Endothelial cell of umbilical vein (primary cell): ENCODE measurements around the gene WNT6. TPM values are rescaled to one million over a fixed set of nuclear protein-coding genes. Genes with fewer than 3 reads are reported as not detected.

Source experiments
- BruUV-seq: library from RNA; stranded (reverse); fragments of 400-500 nt; replicated peaks from 2 replicates; lab custom pipeline; 2021; lab: Mats Ljungman, UMichigan
- CTCF ChIA-PET: fragments of 300-600, 350-600 bp; sonication (Branson Sonifier 250); formaldehyde crosslinking; loops from one replicate; lab custom pipeline; 2021; ENCODE audit warnings: antibody characterized with exemption, inconsistent platforms; lab: Charles Lee
- POLR2A ChIA-PET: fragments of 300-600, 350-600 bp; sonication (Branson Sonifier 250); formaldehyde crosslinking; loops from one replicate; lab custom pipeline; 2021; ENCODE audit warnings: antibody characterized with exemption, inconsistent platforms; lab: Charles Lee
- DNase-seq: peaks from one replicate; pipeline ENCODE4 v3.0.0-alpha.2; 2011; ENCODE audit warnings: low read depth, low spot score
- FAIRE-seq: peaks from 2 replicates; lab custom pipeline; 2011; peaks lifted over from hg19 to GRCh38; lab: Jason Lieb, UNC
- H2AFZ ChIP-seq: 2 replicates; pipeline ENCODE4 v1.6.0; 2012; ENCODE audit warnings: low read depth, low read length, control low read depth, inconsistent platforms
- H3K27ac ChIP-seq: 2 replicates; pipeline ENCODE4 v1.5.1; 2011; ENCODE audit warnings: low read depth, mild to moderate bottlenecking, control low read depth, low read length, moderate library complexity; ENCODE audit not compliant: insufficient read depth
- H3K27me3 ChIP-seq, 2 experiments: 2 replicates each; pipeline versions ENCODE4 v1.6.0 to v1.6.1; 2011; ENCODE audit warnings: low read length in 2 of 2, mixed read lengths in 1 of 2; ENCODE audit not compliant: control insufficient read depth in 2 of 2, insufficient read depth in 2 of 2
- H3K36me3 ChIP-seq, 2 experiments: 2 replicates in 1 of 2; 3 replicates in 1 of 2; pipeline ENCODE4 v1.5.1; 2011; ENCODE audit warnings: low read length in 2 of 2, mild to moderate bottlenecking in 1 of 2, moderate library complexity in 1 of 2; ENCODE audit not compliant: control insufficient read depth in 2 of 2, insufficient read depth in 2 of 2; ENCODE audit errors: extremely low read depth in 1 of 2
- H3K4me1 ChIP-seq: 3 replicates; pipeline ENCODE4 v1.5.1; 2011; ENCODE audit warnings: mild to moderate bottlenecking, low read length; ENCODE audit not compliant: control insufficient read depth, insufficient read depth; ENCODE audit errors: extremely low read depth
- H3K4me2 ChIP-seq: 2 replicates; pipeline ENCODE4 v1.6.1; 2011; ENCODE audit warnings: low read length, control low read depth, mixed read lengths; ENCODE audit not compliant: insufficient read depth
- H3K4me3 ChIP-seq, 3 experiments: fragments of 200-600 bp in 1 of 3; sonication (generic), shearing (Covaris generic) in 1 of 3; replicated peaks in 1 of 3; 2 replicates each; pipeline ENCODE4 v1.5.1; 2011 to 2016; ENCODE audit warnings: control low read depth in 3 of 3, low read length in 3 of 3, mild to moderate bottlenecking in 2 of 3, inconsistent platforms in 1 of 3, low read depth in 1 of 3, moderate library complexity in 1 of 3; ENCODE audit not compliant: insufficient read depth in 1 of 3
- H3K79me2 ChIP-seq: 2 replicates; pipeline ENCODE4 v1.6.0; 2012; ENCODE audit warnings: low read length, inconsistent platforms; ENCODE audit not compliant: control insufficient read depth, insufficient read depth
- H3K9ac ChIP-seq: replicated peaks from 2 replicates; pipeline ENCODE3; 2011; ENCODE audit warnings: low read length, control low read depth; ENCODE audit not compliant: insufficient read depth; ENCODE audit errors: extremely low read depth
- H3K9me1 ChIP-seq: replicated peaks from 3 replicates; pipeline ENCODE4 v1.6.0; 2011; ENCODE audit warnings: mild to moderate bottlenecking, low read length; ENCODE audit not compliant: control insufficient read depth, insufficient read depth; ENCODE audit errors: extremely low read depth
- H3K9me3 ChIP-seq: replicated peaks from 2 replicates; pipeline ENCODE4 v1.5.1; 2012; ENCODE audit warnings: low read length, inconsistent platforms; ENCODE audit not compliant: control insufficient read depth, insufficient read depth
- H4K20me1 ChIP-seq: replicated peaks from 2 replicates; pipeline ENCODE3; 2011; ENCODE audit warnings: mild to moderate bottlenecking, low read length; ENCODE audit not compliant: control insufficient read depth, insufficient read depth; ENCODE audit errors: extremely low read depth
- CTCF ChIP-seq, 2 donors: IDR thresholded peaks; 1 replicate in 1 of 2; 2 replicates in 1 of 2; pipeline ENCODE4 v1.5.1; 2011; ENCODE audit warnings: low read length in 2 of 2, mild to moderate bottlenecking in 2 of 2, moderate library complexity in 2 of 2, control low read depth in 1 of 2, inconsistent platforms in 1 of 2, low read depth in 1 of 2; ENCODE audit not compliant: insufficient read depth in 1 of 2; ENCODE audit errors: extremely low read depth in 1 of 2
- EZH2 ChIP-seq: IDR thresholded peaks from 2 replicates; pipeline ENCODE4 v1.6.1; 2012; ENCODE audit warnings: borderline replicate concordance, low read depth, mild to moderate bottlenecking, moderate library complexity, low read length, inconsistent platforms; ENCODE audit not compliant: severe bottlenecking
- FOS ChIP-seq: IDR thresholded peaks from 2 replicates; pipeline ENCODE4 v1.6.1; 2011; ENCODE audit warnings: mild to moderate bottlenecking, low read length, moderate library complexity, borderline replicate concordance; ENCODE audit not compliant: insufficient read depth
- GATA2 ChIP-seq: IDR thresholded peaks from 2 replicates; pipeline ENCODE4 v1.7.0; 2011; ENCODE audit warnings: low read depth, mild to moderate bottlenecking, moderate library complexity, mixed read lengths, low read length; ENCODE audit not compliant: insufficient read length, insufficient read depth
- JUN ChIP-seq: IDR thresholded peaks from 2 replicates; pipeline ENCODE4 v1.6.1; 2011; ENCODE audit warnings: borderline replicate concordance, low read depth; ENCODE audit not compliant: insufficient read length, insufficient read depth
- MAX ChIP-seq: IDR thresholded peaks from 2 replicates; pipeline ENCODE4 v1.6.1; 2011; ENCODE audit not compliant: insufficient read depth, insufficient read length
- MYC ChIP-seq: IDR thresholded peaks from one replicate; pipeline ENCODE4 v1.6.1; 2011; ENCODE audit warnings: mild to moderate bottlenecking, low read depth, low read length
- POLR2A ChIP-seq: IDR thresholded peaks from 2 replicates; pipeline ENCODE4 v1.6.1; 2012; ENCODE audit warnings: low read depth, mild to moderate bottlenecking, control low read depth, low read length
- POLR2AphosphoS5 ChIP-seq: IDR thresholded peaks from 2 replicates; pipeline ENCODE4 v1.6.1; 2012; ENCODE audit warnings: low read depth, mild to moderate bottlenecking, control low read depth, low read length, moderate library complexity; ENCODE audit not compliant: insufficient read depth
- dilution Hi-C: fragments of 300-500 bp; cut with MboI; formaldehyde crosslinking; loops from one replicate; pipeline ENCODE4 v1.15.0; 2019; ENCODE audit warnings: low sequenced_read_pairs; ENCODE audit not compliant: extremely low pct_ligation_motif_present
- intact Hi-C: fragments of 100-400 bp; cut with micrococcal nuclease; formaldehyde crosslinking; loops from one replicate; pipeline ENCODE4 v1.10.0; 2022
- polyA plus RNA-seq, 4 experiments: library from polyadenylated mRNA; depleted of rRNA in 3 of 4; stranded (reverse) in 3 of 4; unstranded in 1 of 4; fragments of >200 nt; gene quantifications; 2 replicates each; pipeline versions ENCODE4 v1.2.1 to v1.2.3, GENCODE V29; 2011 to 2012; ENCODE audit warnings: missing spikeins in 1 of 4
- total RNA-seq: library from RNA; stranded (reverse); gene quantifications from 2 replicates; pipeline ENCODE4 v1.2.3, GENCODE V29; 2021

Gene WNT6
- total and polyA plus RNA-seq, 2 donors (not counting 3 experiments of a cell fraction or from before 2014, with no cell fraction given), result not detected

GRCh38 chr2:218888341-218888740 is 28.7 kb downstream of the WNT6 start:
- Histone ChIP-seq H3K79me2 (no peaks in the 10 kb centered on the region), H3K9me3 (no peaks in the 10 kb centered on the region), H3K4me3 (no peak overlapping the region), H3K36me3 (no peaks in the 10 kb centered on the region), H3K27ac (no peak overlapping the region), H2AFZ (no peak overlapping the region), H3K9me1 (no peaks in the 10 kb centered on the region), H4K20me1 (no peaks in the 10 kb centered on the region), H3K4me2 (no peak overlapping the region), H3K9ac (no peak overlapping the region), H3K4me1 (no peaks in the 10 kb centered on the region), H3K27me3 (peaks cover 49 to 71% of the 10 kb centered on the region in 2 experiments)
- POLR2A ChIA-PET, result no interaction called here
- dilution Hi-C loops, result no loop called here
- intact Hi-C loops, result no loop called here
- BruUV-seq, result no TSS peak
- DNase-seq (no peak), FAIRE-seq (no peak)
- TF ChIP-seq MAX (no peak), FOS (no peak), JUN (no peak), EZH2 (no peak), POLR2AphosphoS5 (no peak), MYC (no peak), POLR2A (no peak), GATA2 (no peak), CTCF (IDR thresholded peaks at IDR 0.05; ENCODE audit: extremely low read depth in 1 of 2, insufficient read depth in 1 of 2, low read depth in 1 of 2, low read length in 2 of 2) (no peak)
- CTCF ChIA-PET, result interaction anchor here (1.1 to 7.8 kb wide), 4 partner anchors 9 to 92 kb away, joined by 3 to 103 read pairs (median 40); no protein-coding TSS in a partner anchor
